HepG2 (cell line): ENCODE results near the gene GLYATL3. TPM values are rescaled to one million over a fixed set of nuclear protein-coding genes. Genes with fewer than 3 reads are reported as not detected.
A peak's percentile ranks its signal among the peaks of the same experiment; 100 is the strongest.

Experiments
- AFF4 ChIP-seq: sonication (generic); formaldehyde crosslinking; IDR thresholded peaks from 2 replicates; pipeline ENCODE4 v1.4.0; 2020; ENCODE audit warnings: missing genetic modification reagents
- ARID2 ChIP-seq: sonication (generic); formaldehyde crosslinking; IDR thresholded peaks from 2 replicates; pipeline ENCODE4 v1.8.1; 2022; ENCODE audit warnings: mild to moderate bottlenecking, missing genetic modification reagents, borderline replicate concordance
- HIVEP1 ChIP-seq: sonication (generic); formaldehyde crosslinking; IDR thresholded peaks from 2 replicates; pipeline ENCODE4 v1.4.0; 2020; ENCODE audit warnings: mild to moderate bottlenecking, missing genetic modification reagents
- MTA1 ChIP-seq: sonication (generic); formaldehyde crosslinking; IDR thresholded peaks from 2 replicates; pipeline ENCODE4 v1.4.0; 2020; ENCODE audit warnings: missing genetic modification reagents, mild to moderate bottlenecking, borderline replicate concordance
- ZNF276 ChIP-seq: sonication (generic); formaldehyde crosslinking; IDR thresholded peaks from 2 replicates; pipeline ENCODE4 v1.4.0; 2020; ENCODE audit warnings: mild to moderate bottlenecking, low read depth, missing genetic modification reagents
- ZNF326 ChIP-seq: sonication (generic); formaldehyde crosslinking; IDR thresholded peaks from 2 replicates; pipeline ENCODE4 v1.4.0; 2020; ENCODE audit warnings: missing genetic modification reagents, borderline replicate concordance
- ZNF451 ChIP-seq: sonication (generic); formaldehyde crosslinking; IDR thresholded peaks from 2 replicates; pipeline ENCODE4 v1.5.0; 2020; ENCODE audit warnings: mild to moderate bottlenecking, missing genetic modification reagents
- ZNF605 ChIP-seq: sonication (generic); formaldehyde crosslinking; IDR thresholded peaks from 2 replicates; pipeline ENCODE4 v1.8.0; 2022; ENCODE audit warnings: mild to moderate bottlenecking, missing genetic modification reagents
- ZNF609 ChIP-seq: sonication (generic); formaldehyde crosslinking; IDR thresholded peaks from 2 replicates; pipeline ENCODE4 v1.4.0; 2020; ENCODE audit warnings: mild to moderate bottlenecking, missing genetic modification reagents, borderline replicate concordance
- ZNF687 ChIP-seq: sonication (generic); formaldehyde crosslinking; IDR thresholded peaks from 2 replicates; pipeline ENCODE4 v1.5.1; 2020; ENCODE audit warnings: mild to moderate bottlenecking, missing genetic modification reagents, moderate library complexity
- polyA plus RNA-seq, 8 experiments: library from polyadenylated mRNA; depleted of rRNA in 3 of 8; stranded (reverse) in 7 of 8; unstranded in 1 of 8; fragments of >200 nt; fragmentation: Illumina TruSeq in 4 of 8; extraction: Trizol in 4 of 8; gene quantifications; 2 replicates each; pipeline versions ENCODE4 v1.2.1 to v1.2.3, GENCODE V29; 2011 to 2016; ENCODE audit warnings: low read depth in 4 of 8, missing spikeins in 1 of 8, mixed read lengths in 1 of 8; ENCODE audit not compliant: insufficient read depth in 1 of 8
- total RNA-seq, 5 experiments: library from RNA; depleted of rRNA; stranded (reverse); fragments of >200 nt; fragmentation: Illumina TruSeq; extraction: Trizol; gene quantifications; 2 replicates each; pipeline ENCODE4 v1.2.3, GENCODE V29; 2016; ENCODE audit warnings: low read depth in 1 of 5

Gene GLYATL3
- total and polyA plus RNA-seq, 2 of the 13 experiments (the other 11 are each of a cell fraction or from before 2014, with no cell fraction given), result 0.05 TPM; not detected in 1

GRCh38 chr6:49551078-49551865, 51.5 kb downstream of the GLYATL3 start (continued):
- TF ChIP-seq AFF4 (CRISPR knock-in tag) (no peak), ZNF605 (no peak), ZNF276 (CRISPR knock-in tag) (no peak), HIVEP1 (CRISPR knock-in tag) (peak; percentile 15; the same call in 1 of the 2 replicates), ZNF609 (CRISPR knock-in tag) (0 out of 2 replicates have a peak, but pooled peaks have one; percentile 28), ZNF687 (CRISPR knock-in tag) (peak; percentile 52), ZNF451 (CRISPR knock-in tag) (0 out of 2 replicates have a peak, but pooled peaks have one; percentile 30), ARID2 (CRISPR knock-in tag) (peak; percentile 50; the same call in 1 of the 2 replicates), ZNF326 (no peak), MTA1 (CRISPR knock-in tag) (peak; percentile 56; the same call in 1 of the 2 replicates)
- TF ChIP-seq, all 625 proteins: peak for 10
